Uterus (tissue), 2 donors: ENCODE measurements around the gene ZMYND19.

Source experiments
- POLR2A ChIP-seq, 2 donors: fragments of 450-650 bp; IDR thresholded peaks; one replicate each; pipeline ENCODE4 v1.6.1; 2016; ENCODE audit warnings: antibody characterized with exemption in 2 of 2, mild to moderate bottlenecking in 1 of 2, moderate library complexity in 1 of 2
- TF ChIP-seq, protein P1 (sequence below), 4 experiments: fragments of 200-600 bp in 2 of 4; fragments of 450-650 bp in 2 of 4; sonication (generic) in 2 of 4; IDR thresholded peaks; one replicate each; pipeline ENCODE4 v1.5.1; 2016 to 2019; ENCODE audit warnings: antibody characterized with exemption in 4 of 4, mild to moderate bottlenecking in 2 of 4, moderate library complexity in 1 of 4

GRCh38 chr9:137613259-137613658 lies 22.9 kb upstream of the ZMYND19 start:
- TF ChIP-seq, protein P1, sequence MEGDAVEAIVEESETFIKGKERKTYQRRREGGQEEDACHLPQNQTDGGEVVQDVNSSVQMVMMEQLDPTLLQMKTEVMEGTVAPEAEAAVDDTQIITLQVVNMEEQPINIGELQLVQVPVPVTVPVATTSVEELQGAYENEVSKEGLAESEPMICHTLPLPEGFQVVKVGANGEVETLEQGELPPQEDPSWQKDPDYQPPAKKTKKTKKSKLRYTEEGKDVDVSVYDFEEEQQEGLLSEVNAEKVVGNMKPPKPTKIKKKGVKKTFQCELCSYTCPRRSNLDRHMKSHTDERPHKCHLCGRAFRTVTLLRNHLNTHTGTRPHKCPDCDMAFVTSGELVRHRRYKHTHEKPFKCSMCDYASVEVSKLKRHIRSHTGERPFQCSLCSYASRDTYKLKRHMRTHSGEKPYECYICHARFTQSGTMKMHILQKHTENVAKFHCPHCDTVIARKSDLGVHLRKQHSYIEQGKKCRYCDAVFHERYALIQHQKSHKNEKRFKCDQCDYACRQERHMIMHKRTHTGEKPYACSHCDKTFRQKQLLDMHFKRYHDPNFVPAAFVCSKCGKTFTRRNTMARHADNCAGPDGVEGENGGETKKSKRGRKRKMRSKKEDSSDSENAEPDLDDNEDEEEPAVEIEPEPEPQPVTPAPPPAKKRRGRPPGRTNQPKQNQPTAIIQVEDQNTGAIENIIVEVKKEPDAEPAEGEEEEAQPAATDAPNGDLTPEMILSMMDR (IDR thresholded peaks at IDR 0.05) = no peak
- no peak for TF ChIP-seq POLR2A (IDR thresholded peaks at IDR 0.05)
